GM23338 (cell line): ENCODE results near the gene HIVEP3.

Source experiments
- CREB1 ChIP-seq: fragments of 250-450 bp; sonication (Bioruptor Pico); IDR thresholded peaks from 2 replicates; pipeline ENCODE4 v1.5.0; 2020; ENCODE audit warnings: low read depth, mild to moderate bottlenecking, moderate library complexity
- EZH2 ChIP-seq: fragments of 200-600 bp; sonication (generic); IDR thresholded peaks from one replicate; pipeline ENCODE4 v1.8.0; 2017; ENCODE audit warnings: antibody characterized with exemption, mild to moderate bottlenecking, low read depth; ENCODE audit not compliant: unreplicated experiment
- EZH2phosphoT487 ChIP-seq: fragments of 200-600 bp; sonication (generic); IDR thresholded peaks from one replicate; pipeline ENCODE4 v1.8.1; 2018; ENCODE audit warnings: antibody characterized with exemption; ENCODE audit not compliant: unreplicated experiment
- JUNB ChIP-seq: IDR thresholded peaks from one replicate; pipeline ENCODE4 v1.6.1; 2016; ENCODE audit warnings: antibody characterized with exemption; ENCODE audit not compliant: unreplicated experiment
- POLR2AphosphoS5 ChIP-seq: IDR thresholded peaks from 2 replicates; pipeline ENCODE4 v1.6.1; 2016; ENCODE audit warnings: antibody characterized with exemption, low read depth
- STAT1 ChIP-seq: IDR thresholded peaks from one replicate; pipeline ENCODE4 v1.6.1; 2016; ENCODE audit warnings: antibody characterized with exemption; ENCODE audit not compliant: unreplicated experiment
- ZNF114 ChIP-seq: fragments of 250-450 bp; sonication (Bioruptor Pico); IDR thresholded peaks from 2 replicates; pipeline ENCODE4 v1.5.0; 2020; ENCODE audit warnings: mild to moderate bottlenecking, moderate library complexity
- ZNF331 ChIP-seq: fragments of 250-450 bp; sonication (Bioruptor Pico); IDR thresholded peaks from 2 replicates; pipeline ENCODE4 v1.5.0; 2020; ENCODE audit warnings: low read depth, mild to moderate bottlenecking, moderate library complexity
- TF ChIP-seq, protein P1 (sequence below), 2 experiments: fragments of 200-600 bp in 1 of 2; sonication (generic) in 1 of 2; conservative IDR thresholded peaks; 2 replicates each; pipeline versions ENCODE4 v1.5.1 to v1.6.1; 2016 to 2017; ENCODE audit warnings: antibody characterized with exemption in 2 of 2, low read depth in 2 of 2, mild to moderate bottlenecking in 2 of 2, moderate library complexity in 1 of 2
- TF ChIP-seq, protein P2 (sequence below): IDR thresholded peaks from one replicate; pipeline ENCODE4 v1.6.1; 2018; ENCODE audit warnings: antibody characterized with exemption; ENCODE audit not compliant: unreplicated experiment
- TF ChIP-seq, protein P3 (sequence below): IDR thresholded peaks from 2 replicates; pipeline ENCODE4 v1.6.1; 2016; ENCODE audit warnings: antibody characterized with exemption

DNA sequence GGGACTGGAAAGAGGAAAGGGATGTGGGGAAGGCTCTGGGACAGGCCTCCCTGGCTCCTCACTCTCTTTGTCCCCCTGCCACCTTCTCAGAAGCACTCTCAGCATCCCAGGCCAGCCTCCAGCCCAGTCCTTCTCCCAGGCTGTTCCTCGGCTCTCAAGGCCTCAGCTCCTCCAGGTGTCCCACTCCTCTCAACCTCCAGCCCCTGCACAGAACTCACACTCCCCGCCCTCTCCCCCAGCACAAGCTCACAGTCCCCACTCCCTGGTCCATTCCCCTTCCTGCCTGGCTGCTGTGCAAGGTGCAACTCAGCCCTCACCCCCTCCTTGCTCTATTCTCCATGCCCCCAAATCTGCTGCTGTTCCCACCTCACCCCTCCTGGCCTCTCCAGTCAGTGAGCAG is 185.0 kb downstream of the HIVEP3 start:
- TF ChIP-seq, protein P1, sequence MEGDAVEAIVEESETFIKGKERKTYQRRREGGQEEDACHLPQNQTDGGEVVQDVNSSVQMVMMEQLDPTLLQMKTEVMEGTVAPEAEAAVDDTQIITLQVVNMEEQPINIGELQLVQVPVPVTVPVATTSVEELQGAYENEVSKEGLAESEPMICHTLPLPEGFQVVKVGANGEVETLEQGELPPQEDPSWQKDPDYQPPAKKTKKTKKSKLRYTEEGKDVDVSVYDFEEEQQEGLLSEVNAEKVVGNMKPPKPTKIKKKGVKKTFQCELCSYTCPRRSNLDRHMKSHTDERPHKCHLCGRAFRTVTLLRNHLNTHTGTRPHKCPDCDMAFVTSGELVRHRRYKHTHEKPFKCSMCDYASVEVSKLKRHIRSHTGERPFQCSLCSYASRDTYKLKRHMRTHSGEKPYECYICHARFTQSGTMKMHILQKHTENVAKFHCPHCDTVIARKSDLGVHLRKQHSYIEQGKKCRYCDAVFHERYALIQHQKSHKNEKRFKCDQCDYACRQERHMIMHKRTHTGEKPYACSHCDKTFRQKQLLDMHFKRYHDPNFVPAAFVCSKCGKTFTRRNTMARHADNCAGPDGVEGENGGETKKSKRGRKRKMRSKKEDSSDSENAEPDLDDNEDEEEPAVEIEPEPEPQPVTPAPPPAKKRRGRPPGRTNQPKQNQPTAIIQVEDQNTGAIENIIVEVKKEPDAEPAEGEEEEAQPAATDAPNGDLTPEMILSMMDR (conservative IDR thresholded peaks at IDR 0.05; ENCODE audit: low read depth in 2 of 2): no peak
- TF ChIP-seq EZH2: no peak
- no peak for TF ChIP-seq POLR2AphosphoS5
- TF ChIP-seq JUNB: no peak
- TF ChIP-seq, protein P2, sequence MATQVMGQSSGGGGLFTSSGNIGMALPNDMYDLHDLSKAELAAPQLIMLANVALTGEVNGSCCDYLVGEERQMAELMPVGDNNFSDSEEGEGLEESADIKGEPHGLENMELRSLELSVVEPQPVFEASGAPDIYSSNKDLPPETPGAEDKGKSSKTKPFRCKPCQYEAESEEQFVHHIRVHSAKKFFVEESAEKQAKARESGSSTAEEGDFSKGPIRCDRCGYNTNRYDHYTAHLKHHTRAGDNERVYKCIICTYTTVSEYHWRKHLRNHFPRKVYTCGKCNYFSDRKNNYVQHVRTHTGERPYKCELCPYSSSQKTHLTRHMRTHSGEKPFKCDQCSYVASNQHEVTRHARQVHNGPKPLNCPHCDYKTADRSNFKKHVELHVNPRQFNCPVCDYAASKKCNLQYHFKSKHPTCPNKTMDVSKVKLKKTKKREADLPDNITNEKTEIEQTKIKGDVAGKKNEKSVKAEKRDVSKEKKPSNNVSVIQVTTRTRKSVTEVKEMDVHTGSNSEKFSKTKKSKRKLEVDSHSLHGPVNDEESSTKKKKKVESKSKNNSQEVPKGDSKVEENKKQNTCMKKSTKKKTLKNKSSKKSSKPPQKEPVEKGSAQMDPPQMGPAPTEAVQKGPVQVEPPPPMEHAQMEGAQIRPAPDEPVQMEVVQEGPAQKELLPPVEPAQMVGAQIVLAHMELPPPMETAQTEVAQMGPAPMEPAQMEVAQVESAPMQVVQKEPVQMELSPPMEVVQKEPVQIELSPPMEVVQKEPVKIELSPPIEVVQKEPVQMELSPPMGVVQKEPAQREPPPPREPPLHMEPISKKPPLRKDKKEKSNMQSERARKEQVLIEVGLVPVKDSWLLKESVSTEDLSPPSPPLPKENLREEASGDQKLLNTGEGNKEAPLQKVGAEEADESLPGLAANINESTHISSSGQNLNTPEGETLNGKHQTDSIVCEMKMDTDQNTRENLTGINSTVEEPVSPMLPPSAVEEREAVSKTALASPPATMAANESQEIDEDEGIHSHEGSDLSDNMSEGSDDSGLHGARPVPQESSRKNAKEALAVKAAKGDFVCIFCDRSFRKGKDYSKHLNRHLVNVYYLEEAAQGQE: no peak
- TF ChIP-seq ZNF331 (CRISPR knock-in tag): no peak
- no peak for TF ChIP-seq EZH2phosphoT487
- no peak for TF ChIP-seq CREB1 (CRISPR knock-in tag)
- TF ChIP-seq STAT1: no peak
- TF ChIP-seq, protein P3, sequence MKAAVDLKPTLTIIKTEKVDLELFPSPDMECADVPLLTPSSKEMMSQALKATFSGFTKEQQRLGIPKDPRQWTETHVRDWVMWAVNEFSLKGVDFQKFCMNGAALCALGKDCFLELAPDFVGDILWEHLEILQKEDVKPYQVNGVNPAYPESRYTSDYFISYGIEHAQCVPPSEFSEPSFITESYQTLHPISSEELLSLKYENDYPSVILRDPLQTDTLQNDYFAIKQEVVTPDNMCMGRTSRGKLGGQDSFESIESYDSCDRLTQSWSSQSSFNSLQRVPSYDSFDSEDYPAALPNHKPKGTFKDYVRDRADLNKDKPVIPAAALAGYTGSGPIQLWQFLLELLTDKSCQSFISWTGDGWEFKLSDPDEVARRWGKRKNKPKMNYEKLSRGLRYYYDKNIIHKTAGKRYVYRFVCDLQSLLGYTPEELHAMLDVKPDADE: no peak
- TF ChIP-seq ZNF114 (CRISPR knock-in tag): no peak
